ENCODE data around the gene IGSF9. TPM values are rescaled to one million over a fixed set of nuclear protein-coding genes. Genes with fewer than 3 reads are reported as not detected.

The IGSF9 gene
- total RNA-seq, 1 experiment from 2014 or later, result 7.1 TPM

DNA sequence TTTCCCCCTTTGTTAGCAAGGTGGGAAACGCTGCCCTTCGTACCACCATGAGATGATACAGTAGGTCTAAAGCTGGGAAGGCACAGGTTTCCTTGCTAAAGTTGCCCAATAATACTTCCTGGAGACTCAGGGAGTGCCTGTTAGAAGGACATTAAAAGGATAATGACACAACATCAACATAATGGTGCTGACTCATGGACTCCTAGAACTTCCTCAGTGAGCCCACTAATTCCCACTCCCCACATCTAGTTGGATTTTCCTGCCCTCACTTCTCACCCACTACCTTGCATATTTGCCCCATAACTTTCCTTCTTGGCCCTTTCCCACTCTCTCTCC is 62.9 kb downstream of the IGSF9 start:
- Histone ChIP-seq H3K9me3 (ENCODE audit: low read depth, low read length, poor library complexity, severe bottlenecking) (no peaks in the 10 kb centered on the region), H3K36me3 (ENCODE audit: insufficient read depth, low read length, poor library complexity, severe bottlenecking) (no peaks in the 10 kb centered on the region), H3K27ac (ENCODE audit: low read depth, low read length, poor library complexity, severe bottlenecking) (no peak overlapping the region), H3K27me3 (replicated peaks; ENCODE audit: insufficient read depth, low read depth, low read length, poor library complexity) (no peaks in the 10 kb centered on the region), H3K4me3 (ENCODE audit: low read depth, low read length, poor library complexity, severe bottlenecking) (no peak overlapping the region), H3K4me1 (ENCODE audit: insufficient read depth, low read length, poor library complexity, severe bottlenecking) (peaks cover 18% of the 10 kb centered on the region)
- ChIA-PET POLR2A (ENCODE audit: low non-redundant PET) (no interaction called here), CTCF (no interaction called here)
- BruUV-seq (replicated peaks), result no TSS peak
- intact Hi-C loops (cut with micrococcal nuclease; ENCODE audit: unreplicated experiment), result no loop called here
- DNase-seq (ENCODE audit: low spot score), result peak; percentile 47
- TF ChIP-seq EZH2 (IDR thresholded peaks at IDR 0.05; ENCODE audit: borderline replicate concordance, low read depth, low read length, poor library complexity, severe bottlenecking), result no peak
- TF ChIP-seq CTCF (conservative IDR thresholded peaks at IDR 0.05; ENCODE audit: low read depth, low read length), result no peak

DNA sequence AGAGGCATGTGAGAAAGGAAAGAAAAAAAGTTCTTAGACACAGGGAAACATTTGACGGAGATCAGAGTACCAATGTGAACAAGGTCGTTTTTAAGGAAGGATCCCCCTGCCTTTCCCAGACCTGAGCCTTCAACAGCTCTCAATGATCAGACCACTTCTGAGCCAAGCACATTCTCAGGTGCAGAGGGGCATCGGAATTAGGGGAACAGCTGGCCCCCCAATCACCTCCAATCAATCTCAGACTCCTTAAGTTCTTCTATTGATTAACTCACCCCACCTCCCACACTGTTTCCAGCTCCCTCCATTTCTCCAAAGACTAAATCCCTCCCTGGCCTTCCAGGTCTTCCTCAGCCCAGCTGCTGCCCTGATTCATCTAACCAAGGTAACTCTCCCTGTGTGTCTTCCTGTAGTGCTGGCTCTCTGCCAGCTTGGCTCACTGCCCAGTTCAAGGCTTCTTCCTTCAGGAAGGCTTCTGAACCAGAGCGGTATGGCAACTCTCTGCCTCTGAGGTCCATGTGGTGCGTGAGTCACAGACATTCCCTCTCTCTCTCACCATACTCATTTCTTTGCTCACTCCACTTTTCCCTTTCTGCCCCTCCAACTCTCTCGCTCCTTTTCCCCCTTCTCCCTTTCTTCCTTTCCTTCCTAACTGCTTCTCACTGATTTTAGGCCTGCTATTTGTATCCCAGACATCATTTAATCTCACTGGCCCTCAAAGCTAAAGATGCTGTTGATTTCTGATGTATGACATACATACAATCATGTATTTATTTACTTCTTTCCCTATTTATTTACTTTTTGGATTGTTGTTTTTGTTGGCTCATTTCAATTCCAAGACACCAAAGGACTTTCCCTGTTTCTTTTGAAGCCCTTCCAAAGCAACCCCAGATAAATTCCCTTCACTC is 63.5 kb downstream of the IGSF9 start:
- peak; percentile 80 for DNase-seq (ENCODE audit: low spot score)
- no TSS peak for BruUV-seq (replicated peaks)
- intact Hi-C loops (cut with micrococcal nuclease; ENCODE audit: unreplicated experiment), result no loop called here
- POLR2A ChIA-PET (ENCODE audit: low non-redundant PET), result no interaction called here
- Histone ChIP-seq H3K36me3 (ENCODE audit: insufficient read depth, low read length, poor library complexity, severe bottlenecking) (no peaks in the 10 kb centered on the region), H3K9me3 (ENCODE audit: low read depth, low read length, poor library complexity, severe bottlenecking) (no peaks in the 10 kb centered on the region), H3K27me3 (replicated peaks; ENCODE audit: insufficient read depth, low read depth, low read length, poor library complexity) (no peaks in the 10 kb centered on the region), H3K27ac (ENCODE audit: low read depth, low read length, poor library complexity, severe bottlenecking) (no peak overlapping the region), H3K4me3 (ENCODE audit: low read depth, low read length, poor library complexity, severe bottlenecking) (no peak overlapping the region), H3K4me1 (ENCODE audit: insufficient read depth, low read length, poor library complexity, severe bottlenecking) (peaks cover 14% of the 10 kb centered on the region)
- TF ChIP-seq CTCF (conservative IDR thresholded peaks at IDR 0.05; ENCODE audit: low read depth, low read length) (no peak), EZH2 (IDR thresholded peaks at IDR 0.05; ENCODE audit: borderline replicate concordance, low read depth, low read length, poor library complexity, severe bottlenecking) (no peak)
- CTCF ChIA-PET, result no interaction called here

GRCh38 chr1:159880430-159880829 is 65.0 kb downstream of the IGSF9 start:
- H3K36me3 ChIP-seq (ENCODE audit: insufficient read depth, low read length, poor library complexity, severe bottlenecking), result no peaks in the 10 kb centered on the region
- no peak overlapping the region for H3K4me3 ChIP-seq (ENCODE audit: low read depth, low read length, poor library complexity, severe bottlenecking)
- no peaks in the 10 kb centered on the region for H3K27me3 ChIP-seq (replicated peaks; ENCODE audit: insufficient read depth, low read depth, low read length, poor library complexity)
- CTCF ChIA-PET, result no interaction called here
- H3K27ac ChIP-seq (ENCODE audit: low read depth, low read length, poor library complexity, severe bottlenecking), result no peak overlapping the region
- H3K4me1 ChIP-seq (ENCODE audit: insufficient read depth, low read length, poor library complexity, severe bottlenecking), result peaks cover 13% of the 10 kb centered on the region
- no peak for TF ChIP-seq CTCF (conservative IDR thresholded peaks at IDR 0.05; ENCODE audit: low read depth, low read length)
- no peak for TF ChIP-seq EZH2 (IDR thresholded peaks at IDR 0.05; ENCODE audit: borderline replicate concordance, low read depth, low read length, poor library complexity, severe bottlenecking)
- no peak for DNase-seq (ENCODE audit: low spot score)
- POLR2A ChIA-PET (ENCODE audit: low non-redundant PET), result no interaction called here
- BruUV-seq (replicated peaks), result no TSS peak
- intact Hi-C loops (cut with micrococcal nuclease; ENCODE audit: unreplicated experiment), result no loop called here
- H3K9me3 ChIP-seq (ENCODE audit: low read depth, low read length, poor library complexity, severe bottlenecking), result no peaks in the 10 kb centered on the region
